K562 (cell line): ENCODE results near the gene TOMM40L. TPM values are rescaled to one million over a fixed set of nuclear protein-coding genes. Genes with fewer than 3 reads are reported as not detected.

Source experiments
- ATAC-seq: fragments of 200-7000 bp; cut with Tn5 transposase; 3 replicates; pipeline ENCODE4 v1.9.1; 2020; ENCODE audit warnings: moderate library complexity
- BruUV-seq: library from RNA; stranded (reverse); fragments of 400-500 nt; replicated peaks from 2 replicates; lab custom pipeline; 2021; lab: Mats Ljungman, UMichigan
- CTCF ChIA-PET: fragments of 300-600 bp; formaldehyde crosslinking; extraction: SDS; loops from one replicate; lab custom pipeline; 2021; ENCODE audit warnings: low intra/inter-chr PET ratio; lab: Yijun Ruan, JAX
- POLR2A ChIA-PET: fragments of 300-600, 350-650 bp; sonication (Branson Sonifier 250); formaldehyde crosslinking; extraction: SDS; loops from one replicate; lab custom pipeline; 2021; ENCODE audit warnings: antibody characterized with exemption, inconsistent platforms; lab: Yijun Ruan, JAX
- DNase-seq, 4 experiments: peaks; one replicate each; pipeline versions ENCODE4 v3.0.0 to v3.0.0-alpha.2; 2011 to 2018; ENCODE audit warnings: low spot score in 3 of 4, mixed read lengths in 3 of 4; ENCODE audit errors: extremely low read depth in 1 of 4
- FAIRE-seq: peaks from 2 replicates; lab custom pipeline; 2011; peaks lifted over from hg19 to GRCh38; lab: Jason Lieb, UNC
- H2AFZ ChIP-seq: 2 replicates; pipeline ENCODE4 v1.6.0; 2011; ENCODE audit warnings: low read depth, low read length, control low read depth, inconsistent platforms
- H3K27ac ChIP-seq: fragments of 200-600 bp; 3 replicates; pipeline ENCODE4 v1.8.0; 2011; ENCODE audit warnings: low read depth, mild to moderate bottlenecking, control low read depth, inconsistent platforms, low read length, moderate library complexity, mixed read lengths; ENCODE audit errors: extremely low read depth
- H3K27me3 ChIP-seq, 2 experiments: fragments of 300-600 bp in 1 of 2; 2 replicates in 1 of 2; 3 replicates in 1 of 2; pipeline versions ENCODE4 v1.6.0 to v1.8.0; 2011; ENCODE audit warnings: inconsistent platforms in 2 of 2, low read length in 2 of 2, mild to moderate bottlenecking in 1 of 2, mixed read lengths in 1 of 2, moderate library complexity in 1 of 2; ENCODE audit not compliant: control insufficient read depth in 2 of 2, insufficient read depth in 2 of 2
- H3K36me3 ChIP-seq: fragments of 300-600 bp; 3 replicates; pipeline ENCODE4 v1.8.0; 2011; ENCODE audit warnings: mild to moderate bottlenecking, low read length, inconsistent platforms; ENCODE audit not compliant: control insufficient read depth, insufficient read depth
- H3K4me1 ChIP-seq, 2 experiments: fragments of 200-600 bp in 1 of 2; replicated peaks in 1 of 2; 2 replicates in 1 of 2; 3 replicates in 1 of 2; pipeline versions ENCODE4 v1.5.1 to v1.8.0; 2011; ENCODE audit warnings: inconsistent platforms in 2 of 2, low read length in 2 of 2, mild to moderate bottlenecking in 1 of 2, mixed read lengths in 1 of 2, moderate library complexity in 1 of 2; ENCODE audit not compliant: control insufficient read depth in 2 of 2, insufficient read depth in 2 of 2
- H3K4me2 ChIP-seq: 2 replicates; pipeline ENCODE4 v1.6.1; 2011; ENCODE audit warnings: low read length, control low read depth, inconsistent platforms, mixed read lengths; ENCODE audit not compliant: insufficient read depth
- H3K4me3 ChIP-seq: fragments of 200-600 bp; sonication (generic), shearing (Covaris generic); 2 replicates; pipeline ENCODE4 v1.5.1; 2016; ENCODE audit warnings: control low read depth, inconsistent platforms
- H3K79me2 ChIP-seq: fragments of 200-600 bp; 3 replicates; pipeline ENCODE4 v1.8.0; 2011; ENCODE audit warnings: low read length, inconsistent platforms; ENCODE audit not compliant: control insufficient read depth, insufficient read depth
- H3K9ac ChIP-seq, 2 experiments: 2 replicates each; pipeline versions ENCODE4 v1.6.0 to v1.6.1; 2011; ENCODE audit warnings: low read depth in 2 of 2, low read length in 2 of 2, control low read depth in 1 of 2, inconsistent platforms in 1 of 2, mild to moderate bottlenecking in 1 of 2, mixed read lengths in 1 of 2; ENCODE audit not compliant: insufficient read depth in 1 of 2
- H3K9me1 ChIP-seq: one replicate; pipeline ENCODE4 v1.6.0; 2011; ENCODE audit warnings: inconsistent platforms, mild to moderate bottlenecking, low read length, moderate library complexity; ENCODE audit not compliant: control insufficient read depth, insufficient read depth
- H3K9me3 ChIP-seq: replicated peaks from 2 replicates; pipeline ENCODE4 v1.5.1; 2011; ENCODE audit warnings: low read depth, low read length, inconsistent platforms; ENCODE audit not compliant: control insufficient read depth, insufficient read depth
- H4K20me1 ChIP-seq: replicated peaks from 2 replicates; pipeline ENCODE4 v1.6.1; 2011; ENCODE audit warnings: low read length, inconsistent platforms, mixed read lengths; ENCODE audit not compliant: control insufficient read depth, insufficient read depth
- DDX20 ChIP-seq: fragments of 450-650 bp; IDR thresholded peaks from 2 replicates; pipeline ENCODE4 v1.6.1; 2016; ENCODE audit warnings: missing genetic modification characterization, low read depth, mild to moderate bottlenecking, missing compliant biosample characterization, moderate library complexity
- IRF2 ChIP-seq: sonication (generic); formaldehyde crosslinking; IDR thresholded peaks from 2 replicates; pipeline ENCODE4 v1.8.1; 2022; ENCODE audit warnings: mild to moderate bottlenecking, missing genetic modification reagents
- KLF10 ChIP-seq: fragments of 250-450 bp; sonication (Bioruptor Pico); IDR thresholded peaks from 2 replicates; pipeline ENCODE4 v1.6.1; 2021; ENCODE audit warnings: matching md5 sums
- MEIS2 ChIP-seq: fragments of 450-650 bp; IDR thresholded peaks from 2 replicates; pipeline ENCODE4 v1.6.1; 2014; ENCODE audit warnings: mild to moderate bottlenecking; ENCODE audit not compliant: partially characterized antibody
- PRPF4 ChIP-seq: fragments of 200-400 bp; formaldehyde crosslinking; IDR thresholded peaks from one replicate; pipeline ENCODE4 v1.6.1; 2017; ENCODE audit warnings: low read length, low read depth, mild to moderate bottlenecking; ENCODE audit not compliant: insufficient read depth, poor library complexity, severe bottlenecking
- TBP ChIP-seq: optimal IDR thresholded peaks from 2 replicates; pipeline ENCODE3; 2011; ENCODE audit warnings: low read depth, low read length, improper control_type of control experiment
- ZNF224 ChIP-seq: sonication (generic); formaldehyde crosslinking; IDR thresholded peaks from 2 replicates; pipeline ENCODE4 v1.8.0; 2022; ENCODE audit warnings: mild to moderate bottlenecking, missing genetic modification reagents
- WGBS: fragments of 100-300 bp; shearing (Covaris generic); methylation state at CpG from one replicate; pipeline ENCODE4 v1.1.6; 2016; ENCODE audit warnings: low coverage, mixed read lengths; ENCODE audit not compliant: insufficient coverage; ENCODE audit errors: missing lambda C conversion rate; 5-methylcytosine and 5-hydroxymethylcytosine counted together
- in situ Hi-C: fragments of 300-500 bp; cut with MboI; formaldehyde crosslinking; loops from 4 replicates; pipeline ENCODE4 v1.15.0; 2018; ENCODE audit warnings: inconsistent platforms, mixed read lengths
- intact Hi-C: fragments of 100-400 bp; cut with micrococcal nuclease; formaldehyde crosslinking; loops from 2 replicates; pipeline ENCODE4 v1.14.2; 2022
- polyA plus RNA-seq, 8 experiments: library from polyadenylated mRNA; depleted of rRNA in 4 of 8; stranded (reverse) in 5 of 8; unstranded in 3 of 8; fragments of >200 nt; fragmentation: Nextera tagmentation in 2 of 8; fragmentation: Illumina TruSeq in 1 of 8; extraction: Ambion mirVana in 2 of 8; extraction: Trizol in 1 of 8; gene quantifications; 2 replicates each; pipeline versions ENCODE4 v1.2.1 to v1.2.3, GENCODE V29; 2011 to 2014; ENCODE audit warnings: inconsistent platforms in 1 of 8, missing spikeins in 1 of 8
- total RNA-seq, 7 experiments: library from RNA; depleted of rRNA in 6 of 7; stranded (reverse); fragments of >200 nt in 6 of 7; fragmentation: Illumina TruSeq in 2 of 7; extraction: Trizol in 2 of 7; gene quantifications; 2 replicates each; pipeline versions ENCODE4 v1.2.1 to v1.2.3, GENCODE V29; 2011 to 2021; ENCODE audit warnings: low replicate concordance in 1 of 7

The TOMM40L gene
- total and polyA plus RNA-seq, 9 of the 15 experiments (the other 6 are each of a cell fraction or from before 2014, with no cell fraction given), result 9.6 to 33.6 (median 25.2) TPM

DNA sequence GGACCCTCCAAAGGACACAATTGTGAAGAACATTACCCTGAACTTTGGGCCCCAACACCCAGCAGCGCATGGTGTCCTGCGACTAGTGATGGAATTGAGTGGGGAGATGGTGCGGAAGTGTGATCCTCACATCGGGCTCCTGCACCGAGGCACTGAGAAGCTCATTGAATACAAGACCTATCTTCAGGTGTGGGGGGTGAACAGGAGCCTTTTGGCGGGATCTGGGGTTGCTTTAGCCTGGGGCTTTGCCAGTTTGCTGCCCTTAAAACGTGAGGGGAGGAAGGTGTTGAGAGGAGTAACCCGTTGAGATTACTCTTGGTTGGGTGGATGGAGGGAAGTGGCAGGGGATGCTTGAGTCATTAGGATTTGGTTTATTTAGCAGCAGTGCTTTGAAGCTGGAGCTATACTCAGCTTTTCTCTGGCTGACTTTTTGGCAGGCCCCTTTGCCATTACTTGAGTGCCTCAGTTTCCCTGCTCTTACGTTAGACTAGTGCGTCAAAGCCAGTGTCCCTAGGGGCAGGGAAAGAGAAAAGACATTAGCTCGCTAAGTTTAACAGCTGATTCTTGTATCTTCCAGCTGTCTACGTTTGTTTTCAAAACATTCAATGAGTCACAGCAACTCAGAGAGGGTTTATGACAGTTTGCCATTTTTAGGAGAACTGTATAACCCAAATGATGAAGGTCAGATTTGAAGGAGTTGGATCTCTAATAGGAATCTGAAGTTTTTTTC, 19.3 kb upstream of the TOMM40L start:
- TF ChIP-seq PRPF4 (no peak), ZNF224 (CRISPR knock-in tag) (no peak), KLF10 (CRISPR knock-in tag) (no peak), DDX20 (tag) (no peak), IRF2 (CRISPR knock-in tag) (no peak), MEIS2 (no peak), TBP (no peak)
- FAIRE-seq, result no peak
- BruUV-seq, result no TSS peak
- Histone ChIP-seq H3K79me2 (peaks cover 27% of the 10 kb centered on the region), H3K27me3 (no peaks in the 10 kb centered on the region), H3K9me1 (peaks cover 3% of the 10 kb centered on the region), H3K27ac (no peak overlapping the region), H3K4me2 (no peak overlapping the region), H3K4me3 (no peak overlapping the region), H2AFZ (no peak overlapping the region), H3K36me3 (peaks cover 75% of the 10 kb centered on the region), H3K9ac (no peak overlapping the region), H4K20me1 (0 out of 2 replicates have a peak, but pooled peaks cover 8% of the 10 kb centered on the region), H3K4me1 (peaks cover 13 to 21% of the 10 kb centered on the region in 2 experiments), H3K9me3 (no peaks in the 10 kb centered on the region)
- ChIA-PET CTCF (no interaction called here), POLR2A (no interaction called here)
- intact Hi-C loops, result no loop called here
- DNase-seq, result no peak
- in situ Hi-C loops, result no loop called here
- 84% methylated on average over 12 of the region's 12 CpGs for WGBS
- no peak for ATAC-seq
